Measurements from ENCODE around the gene MC1R. TPM values are rescaled to one million over a fixed set of nuclear protein-coding genes. Genes with fewer than 3 reads are reported as not detected.

MC1R gene
- total RNA-seq, 1 donor from 2014 or later: 9.2 TPM

DNA sequence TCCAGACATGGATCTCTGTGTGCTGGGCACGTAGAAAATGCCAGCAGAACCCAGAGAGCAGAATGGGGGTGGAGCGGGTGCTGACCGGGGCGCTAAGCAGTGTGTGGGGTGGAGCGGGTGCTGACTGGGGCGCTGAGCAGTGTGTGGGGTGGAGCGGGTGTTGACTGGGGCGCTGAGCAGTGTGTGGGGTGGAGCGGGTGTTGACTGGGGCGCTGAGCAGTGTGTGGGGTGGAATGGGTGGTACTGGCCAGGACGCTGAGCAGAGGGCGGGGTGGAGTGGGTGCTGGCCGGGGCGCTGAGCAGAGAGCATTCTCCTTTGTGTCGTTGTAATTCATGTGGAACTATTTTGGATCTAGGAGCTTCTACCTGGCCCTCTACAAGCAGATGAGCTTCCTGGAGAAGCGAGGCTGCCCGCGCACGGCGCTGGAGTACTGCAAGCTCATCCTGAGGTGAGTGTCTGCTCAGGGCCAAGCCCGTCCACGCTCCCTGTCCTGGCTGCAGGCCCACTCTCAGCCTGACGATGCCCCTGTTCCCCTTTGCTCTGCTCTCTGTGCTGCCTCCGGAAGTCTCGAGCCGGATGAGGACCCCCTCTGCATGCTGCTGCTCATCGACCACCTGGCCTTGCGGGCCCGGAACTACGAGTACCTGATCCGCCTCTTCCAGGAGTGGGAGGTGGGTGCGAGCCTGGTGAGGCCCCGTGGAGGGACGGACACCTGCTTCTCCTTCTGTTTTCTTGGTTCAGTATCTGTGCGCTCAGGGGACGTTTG, 20.3 kb upstream of the MC1R start:
- no peaks in the 10 kb centered on the region for H3K27me3 Mint-ChIP-seq (ENCODE audit: low read depth, unreplicated experiment)
- no peaks in the 10 kb centered on the region for H3K9me3 Mint-ChIP-seq (ENCODE audit: unreplicated experiment)
- H3K9me3 ChIP-seq (ENCODE audit: insufficient read depth, low read depth, low read length): no peaks in the 10 kb centered on the region
- H3K27me3 ChIP-seq (ENCODE audit: insufficient read depth, low read length): no peaks in the 10 kb centered on the region
- no peak overlapping the region for H3K4me2 ChIP-seq (ENCODE audit: low read length)
- no peak overlapping the region for H3K27ac Mint-ChIP-seq (ENCODE audit: unreplicated experiment)
- peaks cover 46% of the 10 kb centered on the region for H4K20me1 ChIP-seq (ENCODE audit: insufficient read depth, low read length)
- no peaks in the 10 kb centered on the region for H3K4me1 ChIP-seq (ENCODE audit: insufficient read depth, low read length)
- peaks cover 5% of the 10 kb centered on the region for H3K4me1 Mint-ChIP-seq (ENCODE audit: low read depth, unreplicated experiment)
- FAIRE-seq (no peak), DNase-seq (ENCODE audit: low read depth) (no peak)
- H3K27ac ChIP-seq (ENCODE audit: low read depth, low read length): no peak overlapping the region
- H3K36me3 ChIP-seq (ENCODE audit: insufficient read depth, low read length): peaks cover 39% of the 10 kb centered on the region
- peaks cover 11% of the 10 kb centered on the region for H3K79me2 ChIP-seq (ENCODE audit: insufficient read depth, low read length)
- H3K4me3 ChIP-seq (ENCODE audit: insufficient read depth, low read depth, low read length): no peak overlapping the region
- TF ChIP-seq EZH2 (IDR thresholded peaks at IDR 0.05; ENCODE audit: insufficient read depth, low read length): no peak
- TF ChIP-seq, protein P1, sequence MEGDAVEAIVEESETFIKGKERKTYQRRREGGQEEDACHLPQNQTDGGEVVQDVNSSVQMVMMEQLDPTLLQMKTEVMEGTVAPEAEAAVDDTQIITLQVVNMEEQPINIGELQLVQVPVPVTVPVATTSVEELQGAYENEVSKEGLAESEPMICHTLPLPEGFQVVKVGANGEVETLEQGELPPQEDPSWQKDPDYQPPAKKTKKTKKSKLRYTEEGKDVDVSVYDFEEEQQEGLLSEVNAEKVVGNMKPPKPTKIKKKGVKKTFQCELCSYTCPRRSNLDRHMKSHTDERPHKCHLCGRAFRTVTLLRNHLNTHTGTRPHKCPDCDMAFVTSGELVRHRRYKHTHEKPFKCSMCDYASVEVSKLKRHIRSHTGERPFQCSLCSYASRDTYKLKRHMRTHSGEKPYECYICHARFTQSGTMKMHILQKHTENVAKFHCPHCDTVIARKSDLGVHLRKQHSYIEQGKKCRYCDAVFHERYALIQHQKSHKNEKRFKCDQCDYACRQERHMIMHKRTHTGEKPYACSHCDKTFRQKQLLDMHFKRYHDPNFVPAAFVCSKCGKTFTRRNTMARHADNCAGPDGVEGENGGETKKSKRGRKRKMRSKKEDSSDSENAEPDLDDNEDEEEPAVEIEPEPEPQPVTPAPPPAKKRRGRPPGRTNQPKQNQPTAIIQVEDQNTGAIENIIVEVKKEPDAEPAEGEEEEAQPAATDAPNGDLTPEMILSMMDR (IDR thresholded peaks at IDR 0.05; ENCODE audit: insufficient read depth, low read depth, low read length): no peak
- no peak overlapping the region for H3K9ac ChIP-seq (ENCODE audit: low read length)
- H3K4me3 Mint-ChIP-seq (ENCODE audit: unreplicated experiment): no peak overlapping the region
- no peak overlapping the region for H2AFZ ChIP-seq (ENCODE audit: low read depth, low read length)
- peaks cover 15% of the 10 kb centered on the region for H3K36me3 Mint-ChIP-seq (ENCODE audit: low read depth, unreplicated experiment)

DNA sequence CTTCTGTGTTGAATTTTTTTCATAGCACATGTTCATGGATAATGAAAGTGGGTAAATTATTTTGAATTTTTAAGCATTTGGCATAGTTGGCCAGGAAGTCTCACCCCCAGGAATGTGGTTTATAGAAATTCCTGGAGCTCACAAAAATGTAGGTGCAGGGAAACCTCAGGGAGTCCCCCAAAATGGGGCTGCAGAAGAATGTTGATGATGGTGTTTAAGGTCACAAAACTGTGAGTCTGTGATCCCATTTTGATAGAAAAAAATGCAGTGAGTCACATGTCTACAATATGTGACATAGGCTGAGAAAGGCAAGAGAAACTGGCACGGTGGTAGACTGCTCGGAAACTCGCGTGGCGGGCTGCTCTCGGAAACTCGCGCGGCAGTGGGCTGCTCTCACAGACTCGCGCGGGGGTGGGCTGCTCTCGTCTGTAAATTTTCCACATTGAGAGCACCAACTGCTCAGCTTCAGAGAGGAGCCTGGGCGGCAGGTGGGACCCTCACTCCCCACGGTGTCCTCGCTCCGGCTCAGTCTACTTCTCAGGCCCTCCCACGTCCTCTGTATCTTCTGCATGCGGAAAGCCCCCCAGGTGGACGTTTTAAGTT, 18.7 kb upstream of the MC1R start:
- TF ChIP-seq, protein P1 (IDR thresholded peaks at IDR 0.05; ENCODE audit: insufficient read depth, low read depth, low read length): no peak
- no peak for TF ChIP-seq EZH2 (IDR thresholded peaks at IDR 0.05; ENCODE audit: insufficient read depth, low read length)
- H3K36me3 Mint-ChIP-seq (ENCODE audit: low read depth, unreplicated experiment): peaks cover 15% of the 10 kb centered on the region

DNA sequence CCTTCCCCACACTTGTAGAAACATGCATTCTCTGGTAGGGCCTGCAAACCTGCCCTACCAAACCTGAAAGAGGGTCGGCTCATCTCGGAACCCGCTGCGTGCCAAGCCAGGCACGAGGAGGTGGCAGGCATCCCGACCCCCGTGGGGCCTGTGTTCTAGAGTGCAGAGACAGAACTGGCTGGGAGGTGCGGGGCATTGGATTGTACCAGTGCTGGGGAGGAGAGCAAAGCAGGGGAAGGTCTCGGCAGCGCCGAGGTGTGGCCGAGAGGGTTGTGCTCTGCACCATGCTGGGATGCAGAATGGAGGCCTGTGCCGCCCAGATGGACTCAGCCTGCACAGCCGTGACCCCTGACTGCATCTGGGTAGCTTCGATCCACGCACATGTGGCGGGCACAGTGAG, 17.8 kb upstream of the MC1R start:
- H3K27ac Mint-ChIP-seq (ENCODE audit: unreplicated experiment): peak overlapping the region; percentile 34
- DNase-seq (ENCODE audit: low read depth): no peak
- H3K4me1 Mint-ChIP-seq (ENCODE audit: low read depth, unreplicated experiment): peaks cover 5% of the 10 kb centered on the region
- Histone ChIP-seq H3K4me3 (ENCODE audit: insufficient read depth, low read depth, low read length) (no peak overlapping the region), H4K20me1 (ENCODE audit: insufficient read depth, low read length) (peaks cover 42% of the 10 kb centered on the region), H3K4me2 (ENCODE audit: low read length) (no peak overlapping the region), H3K79me2 (ENCODE audit: insufficient read depth, low read length) (peaks cover 5% of the 10 kb centered on the region), H3K27me3 (ENCODE audit: insufficient read depth, low read length) (no peaks in the 10 kb centered on the region), H3K27ac (ENCODE audit: low read depth, low read length) (no peak overlapping the region), H3K9me3 (ENCODE audit: insufficient read depth, low read depth, low read length) (no peaks in the 10 kb centered on the region), H3K36me3 (ENCODE audit: insufficient read depth, low read length) (peaks cover 40% of the 10 kb centered on the region), H3K9ac (ENCODE audit: low read length) (no peak overlapping the region), H3K4me1 (ENCODE audit: insufficient read depth, low read length) (no peaks in the 10 kb centered on the region), H2AFZ (ENCODE audit: low read depth, low read length) (no peak overlapping the region)
- H3K4me3 Mint-ChIP-seq (ENCODE audit: unreplicated experiment): no peak overlapping the region
- TF ChIP-seq, protein P1 (IDR thresholded peaks at IDR 0.05; ENCODE audit: insufficient read depth, low read depth, low read length): no peak
- no peak for TF ChIP-seq EZH2 (IDR thresholded peaks at IDR 0.05; ENCODE audit: insufficient read depth, low read length)
- H3K36me3 Mint-ChIP-seq (ENCODE audit: low read depth, unreplicated experiment): peaks cover 13% of the 10 kb centered on the region
- H3K27me3 Mint-ChIP-seq (ENCODE audit: low read depth, unreplicated experiment): no peaks in the 10 kb centered on the region
- FAIRE-seq: no peak
- no peaks in the 10 kb centered on the region for H3K9me3 Mint-ChIP-seq (ENCODE audit: unreplicated experiment)

More for the DNA sequence above, 18.7 kb upstream of the MC1R start:
- no peaks in the 10 kb centered on the region for H3K9me3 Mint-ChIP-seq (ENCODE audit: unreplicated experiment)
- DNase-seq (ENCODE audit: low read depth) (no peak), FAIRE-seq (no peak)
- Histone ChIP-seq H3K79me2 (ENCODE audit: insufficient read depth, low read length) (peaks cover 11% of the 10 kb centered on the region), H3K4me3 (ENCODE audit: insufficient read depth, low read depth, low read length) (no peak overlapping the region), H2AFZ (ENCODE audit: low read depth, low read length) (no peak overlapping the region), H4K20me1 (ENCODE audit: insufficient read depth, low read length) (peaks cover 40% of the 10 kb centered on the region), H3K4me1 (ENCODE audit: insufficient read depth, low read length) (no peaks in the 10 kb centered on the region), H3K36me3 (ENCODE audit: insufficient read depth, low read length) (peaks cover 39% of the 10 kb centered on the region), H3K27me3 (ENCODE audit: insufficient read depth, low read length) (no peaks in the 10 kb centered on the region), H3K27ac (ENCODE audit: low read depth, low read length) (no peak overlapping the region), H3K4me2 (ENCODE audit: low read length) (no peak overlapping the region), H3K9ac (ENCODE audit: low read length) (no peak overlapping the region), H3K9me3 (ENCODE audit: insufficient read depth, low read depth, low read length) (no peaks in the 10 kb centered on the region)
- peak overlapping the region; percentile 22 for H3K4me3 Mint-ChIP-seq (ENCODE audit: unreplicated experiment)
- H3K4me1 Mint-ChIP-seq (ENCODE audit: low read depth, unreplicated experiment): peaks cover 5% of the 10 kb centered on the region
- H3K27me3 Mint-ChIP-seq (ENCODE audit: low read depth, unreplicated experiment): no peaks in the 10 kb centered on the region
- peak overlapping the region; percentile 81 for H3K27ac Mint-ChIP-seq (ENCODE audit: unreplicated experiment)
